Right lobe of liver (tissue), 4 donors: ENCODE measurements around the gene BTBD3.

Experiments
- CTCF ChIP-seq, 4 donors: fragments of 200-600 bp in 3 of 4; fragments of 450-650 bp in 1 of 4; IDR thresholded peaks; one replicate each; pipeline versions ENCODE4 v1.5.1 to v1.8.0; 2016 to 2022; ENCODE audit warnings: antibody characterized with exemption in 4 of 4, mild to moderate bottlenecking in 2 of 4
- POLR2A ChIP-seq: fragments of 450-650 bp; IDR thresholded peaks from one replicate; pipeline ENCODE4 v1.6.1; 2017; ENCODE audit warnings: antibody characterized with exemption, mild to moderate bottlenecking
- donor health status: DM: no; HTN: no; CAD: no.
- donor health status: DM: no; HTN: no; CAD: no.
- donor health status: DM: no; HTN: yes; CAD: no.

DNA sequence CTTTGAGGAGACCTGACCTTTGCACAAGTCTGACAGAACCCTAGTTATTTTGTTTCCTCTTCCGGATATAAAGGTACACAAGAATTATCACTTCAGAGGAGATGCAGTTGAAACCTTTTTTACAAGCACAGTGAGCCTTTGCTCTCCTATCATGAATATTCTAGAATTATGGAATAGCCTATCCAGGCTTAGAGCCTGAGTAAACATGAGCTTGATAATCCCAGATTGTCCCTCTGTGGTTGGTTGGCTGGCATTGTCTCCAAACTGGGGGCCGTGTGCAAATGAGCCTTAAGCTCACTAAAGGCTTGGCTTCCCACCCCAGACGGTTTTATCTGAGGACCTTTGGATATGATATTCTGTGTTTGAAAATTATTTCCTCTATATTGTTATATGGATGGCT, 32.0 kb downstream of the BTBD3 start:
- TF ChIP-seq CTCF (IDR thresholded peaks at IDR 0.05) (no peak), POLR2A (no peak)
